GM23248 (cell line): ENCODE measurements around the gene RTTN. TPM values are rescaled to one million over a fixed set of nuclear protein-coding genes. Genes with fewer than 3 reads are reported as not detected.

ENCODE experiments used
- DNase-seq: peaks from one replicate; pipeline ENCODE4 v3.0.0-alpha.2; 2015
- H2AFZ ChIP-seq: fragments of 200-600 bp; sonication (generic); 2 replicates; pipeline ENCODE4 v1.6.1; 2016; ENCODE audit warnings: antibody characterized with exemption
- H3F3A ChIP-seq: fragments of 200-600 bp; sonication (generic); 2 replicates; pipeline ENCODE4 v1.6.1; 2016; ENCODE audit warnings: mild to moderate bottlenecking, antibody characterized with exemption, mixed run types; ENCODE audit not compliant: insufficient read depth
- H3K27ac ChIP-seq: fragments of 200-600 bp; sonication (generic); 2 replicates; pipeline ENCODE4 v1.5.1; 2016; ENCODE audit warnings: mild to moderate bottlenecking
- H3K27me3 ChIP-seq: fragments of 200-600 bp; sonication (generic); replicated peaks from 2 replicates; pipeline ENCODE4 v1.6.1; 2016; ENCODE audit warnings: mild to moderate bottlenecking; ENCODE audit not compliant: insufficient read depth
- H3K36me3 ChIP-seq: fragments of 200-600 bp; sonication (generic); 2 replicates; pipeline ENCODE4 v1.6.1; 2016; ENCODE audit warnings: low read depth, mild to moderate bottlenecking
- H3K4me1 ChIP-seq: fragments of 200-600 bp; sonication (generic); 2 replicates; pipeline ENCODE4 v1.6.1; 2016; ENCODE audit warnings: mild to moderate bottlenecking; ENCODE audit not compliant: insufficient read depth
- H3K4me2 ChIP-seq: fragments of 200-600 bp; sonication (generic); one replicate; pipeline ENCODE4 v1.6.1; 2016; ENCODE audit warnings: mild to moderate bottlenecking; ENCODE audit not compliant: unreplicated experiment
- H3K4me3 ChIP-seq: fragments of 200-600 bp; sonication (generic); 2 replicates; pipeline ENCODE4 v1.5.1; 2016; ENCODE audit warnings: mild to moderate bottlenecking
- H3K79me2 ChIP-seq: fragments of 200-600 bp; sonication (generic); 2 replicates; pipeline ENCODE4 v1.6.1; 2016; ENCODE audit warnings: mild to moderate bottlenecking; ENCODE audit not compliant: insufficient read depth
- H3K9ac ChIP-seq: fragments of 200-600 bp; sonication (generic); 2 replicates; pipeline ENCODE4 v1.6.1; 2016; ENCODE audit warnings: mild to moderate bottlenecking
- H3K9me2 ChIP-seq: fragments of 200-600 bp; sonication (generic); 2 replicates; pipeline ENCODE4 v1.6.1; 2016; ENCODE audit warnings: mixed run types, mild to moderate bottlenecking, moderate library complexity; ENCODE audit not compliant: insufficient read depth
- H3K9me3 ChIP-seq: fragments of 200-600 bp; sonication (generic); one replicate; pipeline ENCODE4 v1.6.1; 2017; ENCODE audit warnings: low read depth
- H4K20me1 ChIP-seq: fragments of 200-600 bp; sonication (generic); 2 replicates; pipeline ENCODE4 v1.6.0; 2016; ENCODE audit not compliant: insufficient read depth
- EZH2 ChIP-seq: fragments of 200-600 bp; sonication (generic); IDR thresholded peaks from 2 replicates; pipeline ENCODE4 v1.6.1; 2018; ENCODE audit warnings: antibody characterized with exemption, mild to moderate bottlenecking; ENCODE audit not compliant: insufficient read depth, poor library complexity, severe bottlenecking
- EZH2phosphoT487 ChIP-seq: fragments of 200-600 bp; sonication (generic); IDR thresholded peaks from 2 replicates; pipeline ENCODE4 v1.6.1; 2018; ENCODE audit warnings: antibody characterized with exemption, moderate library complexity, mild to moderate bottlenecking, low read depth; ENCODE audit not compliant: insufficient read depth
- WGBS, 2 experiments: methylation state at CpG; one replicate each; pipeline ENCODE4 v1.1.6; 2015 to 2017; ENCODE audit warnings: low lambda C conversion rate in 2 of 2, low coverage in 1 of 2; ENCODE audit errors: missing lambda C conversion rate in 2 of 2; 5-methylcytosine and 5-hydroxymethylcytosine counted together
- in situ Hi-C: fragments of 300-500 bp; cut with MboI; formaldehyde crosslinking; loops from 2 replicates; pipeline ENCODE4 v1.15.0; 2020
- polyA plus RNA-seq: library from polyadenylated mRNA; unstranded; fragments of >200 nt; fragmentation: Nextera tagmentation; extraction: Ambion mirVana; gene quantifications from 2 replicates; pipeline ENCODE4 v1.2.1, GENCODE V29; 2016
- total RNA-seq: library from RNA; depleted of rRNA; stranded (reverse); fragments of >200 nt; shearing (Covaris generic); gene quantifications from 2 replicates; pipeline ENCODE4 v1.2.3, GENCODE V29; 2014

RTTN gene
- total and polyA plus RNA-seq, 2 experiments from 2014 or later, result 12.4 to 19.3 TPM

DNA sequence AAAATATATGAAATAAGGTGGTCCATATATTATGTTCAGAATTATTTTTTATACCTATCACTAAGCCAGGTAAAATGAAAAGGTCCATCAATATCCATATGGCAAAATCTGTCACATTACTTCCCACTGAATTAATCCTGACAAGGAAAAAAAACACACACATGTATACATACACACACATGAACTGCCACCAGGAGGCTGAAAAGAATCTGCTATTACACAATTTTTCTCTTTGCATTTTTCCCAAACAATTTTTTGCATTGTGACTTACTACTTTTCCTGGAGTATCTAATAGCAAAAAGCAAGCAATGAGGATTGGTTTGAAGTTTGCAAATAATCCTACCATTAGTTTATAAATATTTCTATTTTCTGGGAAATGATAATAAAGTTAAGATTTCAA, 129.6 kb downstream of the RTTN start:
- Histone ChIP-seq H3F3A (no peaks in the 10 kb centered on the region), H3K9me3 (no peaks in the 10 kb centered on the region), H3K27me3 (no peaks in the 10 kb centered on the region), H4K20me1 (no peaks in the 10 kb centered on the region), H3K9ac (no peak overlapping the region), H3K36me3 (no peaks in the 10 kb centered on the region), H3K9me2 (no peaks in the 10 kb centered on the region), H3K79me2 (no peaks in the 10 kb centered on the region), H3K4me1 (no peaks in the 10 kb centered on the region), H3K4me3 (no peak overlapping the region), H3K27ac (no peak overlapping the region), H3K4me2 (no peak overlapping the region), H2AFZ (no peak overlapping the region)
- TF ChIP-seq EZH2phosphoT487 (no peak), EZH2 (no peak)
- DNase-seq, result peak; percentile 12
- in situ Hi-C loops, result no loop called here

DNA sequence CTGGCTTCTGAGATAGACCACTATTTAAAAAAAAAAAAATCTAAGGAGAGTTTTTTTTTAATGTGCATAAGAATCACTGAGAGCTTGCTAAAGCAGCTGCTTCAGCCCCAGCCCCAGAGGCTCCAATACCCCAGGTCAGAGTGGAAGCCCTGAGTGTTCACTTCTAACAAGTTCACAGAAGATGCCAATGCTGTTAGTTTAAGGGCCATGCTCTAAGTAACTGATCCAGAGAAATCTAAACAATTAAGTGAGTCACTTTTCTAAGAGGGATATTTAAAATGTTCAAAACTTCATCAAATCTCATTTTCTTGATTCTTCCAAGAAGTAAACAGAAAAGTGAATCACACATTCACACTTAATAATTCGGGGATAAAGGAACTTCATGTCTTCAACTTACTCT, 131.4 kb downstream of the RTTN start:
- no peaks in the 10 kb centered on the region for H3F3A ChIP-seq
- peak; percentile 33 for DNase-seq
- no peaks in the 10 kb centered on the region for H3K79me2 ChIP-seq
- H3K4me2 ChIP-seq, result no peak overlapping the region
- H3K27ac ChIP-seq, result no peak overlapping the region
- no peaks in the 10 kb centered on the region for H3K9me2 ChIP-seq
- H3K9ac ChIP-seq, result no peak overlapping the region
- H3K4me3 ChIP-seq, result no peak overlapping the region
- no peaks in the 10 kb centered on the region for H3K36me3 ChIP-seq
- TF ChIP-seq EZH2 (no peak), EZH2phosphoT487 (no peak)
- 87 to 89% methylated on average over 1 of the region's 1 CpG for WGBS, 2 experiments
- no peaks in the 10 kb centered on the region for H3K4me1 ChIP-seq
- H4K20me1 ChIP-seq, result no peaks in the 10 kb centered on the region
- H2AFZ ChIP-seq, result no peak overlapping the region
- no peaks in the 10 kb centered on the region for H3K9me3 ChIP-seq
- in situ Hi-C loops, result no loop called here
- no peaks in the 10 kb centered on the region for H3K27me3 ChIP-seq

GRCh38 chr18:70073432-70073831, 132.1 kb downstream of the RTTN start:
- no peaks in the 10 kb centered on the region for H3K9me3 ChIP-seq
- DNase-seq, result no peak
- H3K4me3 ChIP-seq, result no peak overlapping the region
- no peaks in the 10 kb centered on the region for H4K20me1 ChIP-seq
- H3K79me2 ChIP-seq, result no peaks in the 10 kb centered on the region
- 96 to 99% methylated on average over 5 of the region's 5 CpGs for WGBS, 2 experiments
- no peaks in the 10 kb centered on the region for H3K36me3 ChIP-seq
- in situ Hi-C loops, result no loop called here
- H3F3A ChIP-seq, result no peaks in the 10 kb centered on the region
- no peak for TF ChIP-seq EZH2phosphoT487
- no peak for TF ChIP-seq EZH2
- no peak overlapping the region for H3K4me2 ChIP-seq
- no peaks in the 10 kb centered on the region for H3K9me2 ChIP-seq
- no peaks in the 10 kb centered on the region for H3K4me1 ChIP-seq
- no peak overlapping the region for H3K9ac ChIP-seq
- no peak overlapping the region for H3K27ac ChIP-seq
- no peaks in the 10 kb centered on the region for H3K27me3 ChIP-seq
- no peak overlapping the region for H2AFZ ChIP-seq

DNA sequence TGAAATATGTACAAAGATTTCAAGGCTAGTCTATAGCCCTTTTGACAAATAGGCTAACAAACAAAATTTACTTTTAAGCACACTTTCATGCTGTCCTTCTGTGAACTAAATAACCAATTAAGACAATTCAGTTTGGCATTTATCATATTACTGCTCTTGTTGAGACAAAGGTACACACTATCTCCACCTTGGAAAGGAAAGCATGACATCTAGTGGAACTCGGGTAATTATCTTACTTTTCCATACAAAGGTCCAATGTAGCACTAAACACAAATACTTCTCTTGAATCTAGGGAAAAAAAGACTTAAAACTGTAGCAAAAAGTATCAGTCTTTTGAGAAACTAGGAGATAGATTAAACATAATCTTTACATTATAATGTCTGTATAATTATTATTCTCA, 132.8 kb downstream of the RTTN start:
- no peaks in the 10 kb centered on the region for H3K4me1 ChIP-seq
- H3K27me3 ChIP-seq, result no peaks in the 10 kb centered on the region
- no peaks in the 10 kb centered on the region for H3K9me3 ChIP-seq
- H3K4me2 ChIP-seq, result no peak overlapping the region
- H2AFZ ChIP-seq, result no peak overlapping the region
- H3K36me3 ChIP-seq, result no peaks in the 10 kb centered on the region
- no peaks in the 10 kb centered on the region for H3K9me2 ChIP-seq
- no peak overlapping the region for H3K27ac ChIP-seq
- no peaks in the 10 kb centered on the region for H3K79me2 ChIP-seq
- no peak overlapping the region for H3K4me3 ChIP-seq
- no peaks in the 10 kb centered on the region for H3F3A ChIP-seq
- H4K20me1 ChIP-seq, result no peaks in the 10 kb centered on the region
- no peak overlapping the region for H3K9ac ChIP-seq
- no peak for TF ChIP-seq EZH2
- TF ChIP-seq EZH2phosphoT487, result no peak
- peak; percentile 16 for DNase-seq
- 91 to 96% methylated on average over 1 of the region's 1 CpG for WGBS, 2 experiments
- in situ Hi-C loops, result no loop called here

- Histone ChIP-seq H3K79me2 (no peaks in the 10 kb centered on the region), H3K9me2 (no peaks in the 10 kb centered on the region), H3F3A (no peaks in the 10 kb centered on the region), H3K36me3 (no peaks in the 10 kb centered on the region; the same call in 1 of the 2 replicates), H3K4me2 (no peak overlapping the region), H3K4me3 (no peak overlapping the region), H3K9ac (no peak overlapping the region), H3K27ac (no peak overlapping the region), H3K4me1 (no peaks in the 10 kb centered on the region), H3K9me3 (no peaks in the 10 kb centered on the region), H3K27me3 (no peaks in the 10 kb centered on the region), H2AFZ (no peak overlapping the region), H4K20me1 (no peaks in the 10 kb centered on the region)
- WGBS, 2 experiments, result 51 to 52% methylated on average over 1 of the region's 1 CpG
- TF ChIP-seq EZH2 (no peak), EZH2phosphoT487 (no peak)
- no peak for DNase-seq
- in situ Hi-C loops, result no loop called here
Observed at GRCh38 chr18:70069965-70070364, 135.5 kb downstream of the RTTN start.
